Keratinocyte (primary cell): Measurements from ENCODE around the gene TRIM28.

Experiments
- CTCF ChIP-seq, 3 experiments: IDR thresholded peaks in 1 of 3; conservative IDR thresholded peaks in 1 of 3; optimal IDR thresholded peaks in 1 of 3; 2 replicates in 2 of 3; 3 replicates in 1 of 3; pipeline versions ENCODE3 to v1.5.1; 2011; ENCODE audit warnings: low read length in 3 of 3, mild to moderate bottlenecking in 3 of 3, moderate library complexity in 2 of 3, control low read depth in 1 of 3, inconsistent platforms in 1 of 3; ENCODE audit not compliant: insufficient read depth in 2 of 3; ENCODE audit errors: extremely low read depth in 1 of 3
- EZH2 ChIP-seq: IDR thresholded peaks from one replicate; pipeline ENCODE4 v1.6.1; 2012; ENCODE audit warnings: inconsistent platforms, mild to moderate bottlenecking, low read length, moderate library complexity

- TF ChIP-seq CTCF (optimal IDR thresholded peaks at IDR 0.05 in 1 of 3, IDR thresholded peaks at IDR 0.05 in 1 of 3, conservative IDR thresholded peaks at IDR 0.05 in 1 of 3; ENCODE audit: extremely low read depth in 1 of 3, insufficient read depth in 2 of 3, low read length in 3 of 3): no peak
- TF ChIP-seq EZH2: no peak
These were observed 14.3 kb downstream of the TRIM28 start, which contains the start of gene UBE2M for GRCh38 chr19:58558066-58558622.
